Inflammatory macrophage treated with lipopolysaccharide for 1 hour (primary cell): ENCODE data around the gene EPHA6.

Experiments
- DNase-seq, 2 donors: peaks; one replicate each; pipeline ENCODE4 v3.0.0-alpha.2; 2020 to 2022

The EPHA6 gene

DNA sequence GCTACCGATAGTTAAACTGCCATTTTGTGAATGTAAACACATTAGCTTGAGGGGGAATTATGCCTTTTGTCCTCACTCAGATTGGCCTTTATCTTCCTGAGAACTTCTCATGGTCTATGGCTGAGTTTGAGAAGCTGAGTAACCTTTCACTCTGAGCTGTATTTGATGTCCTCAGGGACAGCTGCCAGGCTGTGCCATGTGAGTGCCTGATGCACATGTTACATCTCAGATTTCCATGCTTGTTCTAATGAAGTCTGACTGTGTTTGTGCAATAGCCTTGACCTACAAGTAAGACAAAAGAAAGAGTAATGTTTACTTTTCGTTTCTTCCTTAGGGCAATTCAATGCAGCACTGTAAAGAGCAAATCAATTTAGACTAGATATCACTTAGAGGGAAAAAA is 906.0 kb downstream of the EPHA6 start:
- no peak for DNase-seq

DNA sequence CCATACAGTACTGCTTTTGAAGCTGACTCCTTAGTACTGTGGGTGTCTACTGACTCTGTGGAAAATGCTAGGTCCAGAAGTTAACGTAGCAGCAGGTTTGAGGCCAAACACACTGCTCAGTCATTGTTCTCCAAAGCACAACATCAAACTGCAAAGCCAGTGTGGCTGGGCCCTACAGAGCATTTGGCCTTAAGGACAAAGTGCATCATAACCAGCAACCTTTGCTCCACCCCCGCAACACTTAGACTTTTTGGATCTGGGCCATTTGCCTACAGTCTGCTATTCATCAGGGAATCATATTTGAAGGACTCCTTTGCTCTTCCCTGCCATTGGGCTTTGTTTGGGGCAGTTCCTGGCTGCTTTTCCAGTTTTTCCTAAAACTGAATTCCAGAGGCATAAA is 907.1 kb downstream of the EPHA6 start:
- DNase-seq = no peak

DNA sequence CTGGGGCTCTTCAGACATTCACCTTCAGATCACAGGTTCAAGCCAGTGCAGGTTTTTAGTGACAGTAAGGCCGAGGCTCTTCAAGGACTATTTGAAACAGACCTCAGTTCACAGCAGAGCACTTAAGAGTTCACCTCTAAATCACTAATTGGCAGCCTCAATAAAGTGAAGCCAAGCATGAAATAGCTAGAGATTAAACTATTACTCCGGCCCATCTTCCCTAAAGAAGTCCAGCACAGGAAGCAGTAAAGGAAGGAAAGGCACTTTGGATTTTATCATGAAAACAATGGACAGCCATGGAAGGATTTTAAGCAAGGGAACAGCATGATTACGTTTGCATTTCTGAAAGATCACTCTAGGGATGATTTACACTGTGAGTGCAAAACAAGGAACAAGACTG is 922.5 kb downstream of the EPHA6 start:
- DNase-seq = no peak

DNA sequence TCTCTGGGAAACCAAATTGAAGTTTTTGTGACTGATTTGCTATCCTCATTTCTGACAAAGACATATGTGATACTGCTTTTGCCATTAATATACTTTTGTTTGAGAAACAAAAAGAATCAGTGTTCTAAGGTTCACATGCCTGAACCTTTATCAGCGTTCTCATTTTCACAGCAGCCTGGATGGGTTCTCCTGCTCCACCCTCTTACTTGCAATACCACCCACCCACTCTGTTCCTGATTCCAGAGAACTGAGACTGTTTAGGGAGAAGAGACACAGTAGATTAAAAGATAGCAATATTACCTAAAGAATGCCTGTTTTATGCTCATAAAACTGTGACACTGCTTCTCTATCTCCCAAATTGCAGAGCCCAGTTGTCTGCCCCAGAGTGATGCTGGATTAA is 924.4 kb downstream of the EPHA6 start:
- DNase-seq = no peak

DNA sequence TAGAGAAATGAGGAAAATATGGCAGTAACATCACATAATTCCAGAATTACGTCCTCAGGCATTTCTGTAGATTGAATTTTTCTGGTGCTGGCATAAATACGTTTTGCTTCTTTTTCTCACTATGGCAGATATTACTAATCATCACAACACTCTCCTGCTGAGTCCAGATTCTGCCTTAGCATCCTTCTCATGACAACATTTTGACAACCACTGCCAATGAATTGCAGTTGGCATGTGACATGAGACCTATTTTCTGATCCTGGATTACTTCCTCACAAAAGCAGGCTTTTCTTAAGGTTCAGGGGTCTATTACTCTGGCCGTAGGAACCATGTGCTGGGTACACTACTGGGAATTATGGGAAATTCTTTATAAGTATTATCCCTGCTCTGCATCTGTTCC is 927.6 kb downstream of the EPHA6 start:
- no peak for DNase-seq

DNA sequence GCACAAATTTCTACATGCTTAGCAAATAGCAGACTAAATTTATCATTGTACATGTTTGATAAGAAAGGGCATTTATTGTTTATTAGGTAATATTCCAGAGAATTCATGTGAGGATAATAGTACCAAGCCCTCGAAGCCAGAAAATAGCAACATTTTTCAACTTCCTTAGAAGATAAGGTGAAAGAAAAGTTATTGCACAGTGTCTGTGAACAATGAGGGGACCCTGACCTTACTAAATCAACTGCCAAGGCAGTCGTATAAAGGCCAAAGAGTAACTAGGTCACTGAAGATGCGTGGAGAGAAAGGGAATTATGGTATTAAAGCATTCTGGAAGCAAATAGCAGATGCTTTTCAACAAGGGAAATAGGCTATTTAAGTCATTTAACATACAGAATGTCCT is 929.9 kb downstream of the EPHA6 start:
- DNase-seq = no peak

DNA sequence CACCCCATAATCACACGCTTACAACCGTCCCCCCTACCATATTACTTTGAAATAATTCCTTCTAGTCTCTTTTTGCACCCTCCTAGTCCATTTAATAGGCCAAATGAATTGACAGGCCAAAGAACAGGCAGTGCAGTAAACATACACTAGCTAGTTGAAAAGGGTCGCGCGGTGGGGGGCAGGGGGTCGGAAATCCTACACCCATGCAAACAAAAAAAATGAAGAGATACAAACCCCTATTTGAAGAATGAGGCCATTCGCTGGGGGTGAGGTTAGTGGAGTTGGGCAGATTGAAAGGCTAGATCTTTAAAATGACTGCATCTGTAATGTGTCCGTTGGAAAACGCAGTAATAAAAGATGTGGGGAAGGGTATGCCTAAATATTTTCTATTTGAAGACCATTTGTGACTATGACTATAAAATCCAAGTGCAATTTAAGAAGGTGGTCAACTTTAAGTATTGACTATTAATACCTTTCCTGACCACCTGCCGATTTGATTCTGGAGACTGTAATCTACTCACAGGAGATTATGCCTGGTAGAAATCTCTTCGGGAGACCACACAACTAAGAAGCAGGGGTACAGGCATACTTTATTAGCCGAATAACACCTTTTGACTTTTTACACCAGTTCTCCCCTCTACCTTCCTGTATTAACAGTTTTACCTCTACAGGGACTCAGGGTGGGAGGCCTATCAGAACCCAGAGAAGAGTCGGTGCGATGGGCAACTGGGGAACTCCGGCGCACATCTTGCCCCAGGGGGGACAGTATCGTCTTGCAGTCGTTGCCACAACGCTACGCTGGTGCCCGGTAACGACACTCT is 949.4 kb downstream of the EPHA6 start:
- no peak for DNase-seq

DNA sequence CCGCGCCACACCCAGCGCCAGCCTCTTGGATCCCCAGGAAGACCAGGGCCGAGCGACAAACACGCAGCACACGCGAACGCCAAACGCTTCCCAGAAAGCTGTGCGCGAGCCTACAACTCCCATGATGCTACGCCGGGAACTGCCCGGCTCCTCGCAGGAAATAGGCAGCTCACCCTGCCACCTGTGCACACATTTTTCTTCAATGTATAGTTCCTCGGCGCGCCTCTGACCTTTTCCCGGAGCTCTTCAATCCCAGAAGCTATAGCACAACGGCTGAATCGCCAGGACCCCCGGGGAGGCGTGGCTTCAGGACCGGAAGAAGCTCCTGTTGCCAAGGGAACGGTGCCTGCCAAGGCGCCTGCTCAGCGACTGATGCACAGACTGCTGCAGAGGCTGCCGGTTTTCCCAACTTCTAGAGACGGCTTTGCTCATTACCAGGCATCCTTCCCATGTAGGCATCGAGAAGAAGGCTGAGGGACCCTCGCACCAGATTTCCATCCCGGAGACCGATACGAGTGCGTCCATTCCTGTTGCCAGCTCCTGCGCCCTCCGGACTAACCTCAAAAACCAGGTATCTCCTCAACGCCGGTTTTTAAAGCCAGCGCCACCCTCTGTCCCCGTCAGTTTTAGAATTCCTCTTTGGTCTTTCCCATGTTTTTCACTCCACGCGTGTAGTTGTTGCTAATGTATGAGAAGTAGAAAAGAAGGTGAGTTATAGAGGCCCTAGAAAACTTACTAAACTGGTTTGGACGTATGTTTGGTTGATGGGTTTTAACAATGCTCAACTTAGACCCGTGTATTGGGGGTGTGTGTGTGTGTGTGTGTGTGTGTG is 950.2 kb downstream of the EPHA6 start, which contains the start of gene ARL6:
Gene ARL6, plus strand, starts transcription at position 352 of the 832 bp plus-strand sequence. CDS start 3,350 bp downstream, outside the sequence.
- DNase-seq = peak; percentile 62 to 71

DNA sequence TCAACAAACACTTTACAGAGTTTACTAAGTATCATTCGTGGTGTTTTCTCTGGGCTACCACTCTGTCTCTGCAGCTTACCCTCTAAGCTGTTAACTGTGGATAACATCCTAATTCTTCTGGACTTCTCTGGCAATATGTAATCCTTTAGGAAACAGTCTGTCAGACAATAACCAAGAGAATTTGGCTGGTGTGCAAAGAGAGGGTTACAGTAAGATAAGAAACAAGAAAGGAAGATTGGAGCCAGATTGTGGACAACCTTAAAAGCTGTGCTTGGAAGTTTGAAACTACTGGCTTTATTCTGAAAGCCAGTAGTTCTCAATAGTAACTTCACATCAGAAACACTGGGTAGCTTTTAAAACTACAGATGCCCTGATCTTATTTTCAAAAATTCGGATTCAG is 950.9 kb downstream of the EPHA6 start:
- no peak for DNase-seq

DNA sequence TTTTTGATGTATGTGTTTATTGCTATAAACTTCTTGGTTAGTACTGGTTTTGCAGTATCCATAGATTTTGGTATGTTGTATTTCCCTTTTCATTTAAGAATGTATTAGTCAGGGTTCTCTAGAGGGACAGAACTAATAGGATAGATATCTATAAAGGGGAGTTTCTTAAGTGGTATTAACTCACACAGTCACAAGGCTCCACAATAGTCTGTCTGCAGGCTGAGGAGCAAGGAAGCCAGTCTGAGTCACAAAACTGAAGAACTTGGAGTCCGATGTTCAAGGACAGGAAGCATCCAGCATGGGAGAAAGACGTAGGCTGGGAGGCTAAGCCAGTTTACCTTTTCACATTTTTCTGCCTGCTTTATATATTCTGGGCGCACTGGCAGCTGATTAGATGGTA is 958.5 kb downstream of the EPHA6 start:
- DNase-seq = no peak

DNA sequence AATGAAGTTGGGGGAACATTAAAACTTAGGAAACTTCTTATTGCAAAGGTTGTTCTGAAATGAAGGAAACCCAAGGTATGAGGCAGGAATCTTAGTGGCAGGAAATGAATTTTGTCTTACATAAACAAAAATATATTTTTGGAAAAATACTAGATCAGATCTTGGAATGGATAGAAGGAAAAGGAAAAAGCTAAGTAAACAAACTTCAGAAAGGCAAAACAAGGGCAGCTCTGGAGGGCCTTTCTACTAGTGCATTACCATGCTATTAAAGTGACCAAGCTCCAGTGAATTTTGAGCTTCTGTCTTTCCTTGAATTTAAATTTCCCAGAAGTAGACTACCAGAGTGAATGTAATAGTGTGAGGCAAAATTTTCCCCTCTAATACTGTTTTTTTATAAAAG is 963.8 kb downstream of the EPHA6 start:
- no peak for DNase-seq

DNA sequence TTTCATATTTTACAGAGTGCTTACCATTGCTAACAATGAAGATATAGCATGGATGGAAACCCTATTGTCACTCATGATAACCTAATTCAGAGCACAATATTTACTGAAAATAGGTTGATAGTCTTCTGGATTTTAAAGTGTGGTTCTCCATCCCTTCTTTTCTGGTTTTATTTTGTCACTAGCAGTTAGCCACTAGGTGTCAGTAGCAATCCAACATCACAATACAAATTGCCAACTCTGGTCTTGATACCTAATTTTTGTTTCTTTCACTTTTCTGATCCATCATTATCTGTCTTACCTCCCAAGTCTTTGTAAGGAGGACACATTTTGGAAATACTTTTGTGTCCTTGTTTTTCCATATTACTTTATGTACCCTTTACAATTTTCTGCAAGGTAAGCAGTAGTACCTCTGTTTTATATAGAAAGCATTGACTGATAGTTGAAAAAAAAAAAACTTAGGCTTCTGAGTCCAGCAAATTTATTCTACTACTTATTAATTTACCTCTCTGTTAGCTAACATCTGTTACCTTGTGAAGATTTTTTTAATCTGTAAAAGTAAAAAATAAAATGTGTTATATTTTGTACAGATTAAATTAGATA is 979.1 kb downstream of the EPHA6 start:
- peak; percentile 20 to 69 for DNase-seq

DNA sequence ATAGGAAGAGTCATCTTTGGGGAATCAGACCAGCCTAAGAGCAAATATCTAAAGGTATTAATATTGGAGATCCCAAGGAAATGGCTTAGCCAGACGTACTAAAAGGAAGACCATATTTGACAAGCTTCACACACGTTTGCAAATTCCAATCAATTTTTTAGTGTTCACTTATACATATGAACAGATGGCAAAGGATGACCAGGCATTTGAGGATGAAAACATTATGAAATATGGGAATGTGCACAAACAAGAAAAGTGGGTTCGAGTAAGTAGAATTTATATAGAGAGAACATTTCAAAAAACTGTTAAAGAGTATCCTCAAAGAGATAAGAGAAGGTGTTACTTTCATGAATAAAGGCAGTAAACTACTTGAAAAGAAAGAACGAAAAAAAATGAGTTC is 981.6 kb downstream of the EPHA6 start:
- no peak for DNase-seq
